ENCODE data around the gene ESR1. TPM values are rescaled to one million over a fixed set of nuclear protein-coding genes. Genes with fewer than 3 reads are reported as not detected.

ESR1 gene
- polyA plus RNA-seq, 3 donors: 0.12 to 0.24 (median 0.23) TPM

DNA sequence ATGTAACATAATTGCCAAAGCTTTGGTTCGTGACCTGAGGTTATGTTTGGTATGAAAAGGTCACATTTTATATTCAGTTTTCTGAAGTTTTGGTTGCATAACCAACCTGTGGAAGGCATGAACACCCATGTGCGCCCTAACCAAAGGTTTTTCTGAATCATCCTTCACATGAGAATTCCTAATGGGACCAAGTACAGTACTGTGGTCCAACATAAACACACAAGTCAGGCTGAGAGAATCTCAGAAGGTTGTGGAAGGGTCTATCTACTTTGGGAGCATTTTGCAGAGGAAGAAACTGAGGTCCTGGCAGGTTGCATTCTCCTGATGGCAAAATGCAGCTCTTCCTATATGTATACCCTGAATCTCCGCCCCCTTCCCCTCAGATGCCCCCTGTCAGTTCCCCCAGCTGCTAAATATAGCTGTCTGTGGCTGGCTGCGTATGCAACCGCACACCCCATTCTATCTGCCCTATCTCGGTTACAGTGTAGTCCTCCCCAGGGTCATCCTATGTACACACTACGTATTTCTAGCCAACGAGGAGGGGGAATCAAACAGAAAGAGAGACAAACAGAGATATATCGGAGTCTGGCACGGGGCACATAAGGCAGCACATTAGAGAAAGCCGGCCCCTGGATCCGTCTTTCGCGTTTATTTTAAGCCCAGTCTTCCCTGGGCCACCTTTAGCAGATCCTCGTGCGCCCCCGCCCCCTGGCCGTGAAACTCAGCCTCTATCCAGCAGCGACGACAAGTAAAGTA, 547 bp upstream of the ESR1 start:
- H3K4me1 Mint-ChIP-seq: peaks cover 43% of the 10 kb centered on the region
- Histone ChIP-seq H3K27ac (ENCODE audit: low read depth in 1 of 2, low read length in 2 of 2) (no peak overlapping the region), H3K4me3 (replicated peaks in 1 of 3; ENCODE audit: low read depth in 2 of 3, low read length in 3 of 3) (peak overlapping the region; percentile 46 to 76 (median 49)), H3K9ac (ENCODE audit: insufficient read depth, low read length, poor library complexity, severe bottlenecking) (peak overlapping the region; percentile 52), H3K9me3 (replicated peaks in 1 of 2; ENCODE audit: control insufficient read depth in 1 of 2, insufficient read depth in 1 of 2, low read length in 2 of 2) (peaks cover 4 to 8% of the 10 kb centered on the region in 2 donors), H2AFZ (ENCODE audit: insufficient read depth, low read depth, low read length, poor library complexity, severe bottlenecking) (peak overlapping the region; percentile 73), H3K27me3 (ENCODE audit: control insufficient read depth in 2 of 2, insufficient read depth in 2 of 2, low read length in 2 of 2) (peaks cover 20 to 28% of the 10 kb centered on the region in 2 donors), H3K36me3 (replicated peaks in 1 of 2; ENCODE audit: control insufficient read depth in 1 of 2, insufficient read depth in 2 of 2, low read length in 2 of 2) (no peaks in the 10 kb centered on the region), H3K4me2 (replicated peaks; ENCODE audit: extremely low read depth, low read length, poor library complexity, severe bottlenecking) (peak overlapping the region; percentile 94), H3K4me1 (ENCODE audit: control insufficient read depth in 1 of 2, insufficient read depth in 2 of 2, low read length in 2 of 2) (peaks cover 34 to 52% of the 10 kb centered on the region in 2 donors), H3K79me2 (ENCODE audit: insufficient read depth, low read length) (no peaks in the 10 kb centered on the region), H4K20me1 (ENCODE audit: insufficient read depth, low read length) (no peaks in the 10 kb centered on the region)
- peaks cover 7 to 17% (median 13%) of the 10 kb centered on the region in 7 donors for H3K9me3 Mint-ChIP-seq
- peaks cover 0 to 15% of the 10 kb centered on the region in 2 donors for H3K36me3 Mint-ChIP-seq
- no peak for DNase-seq
- TF ChIP-seq, protein P1, sequence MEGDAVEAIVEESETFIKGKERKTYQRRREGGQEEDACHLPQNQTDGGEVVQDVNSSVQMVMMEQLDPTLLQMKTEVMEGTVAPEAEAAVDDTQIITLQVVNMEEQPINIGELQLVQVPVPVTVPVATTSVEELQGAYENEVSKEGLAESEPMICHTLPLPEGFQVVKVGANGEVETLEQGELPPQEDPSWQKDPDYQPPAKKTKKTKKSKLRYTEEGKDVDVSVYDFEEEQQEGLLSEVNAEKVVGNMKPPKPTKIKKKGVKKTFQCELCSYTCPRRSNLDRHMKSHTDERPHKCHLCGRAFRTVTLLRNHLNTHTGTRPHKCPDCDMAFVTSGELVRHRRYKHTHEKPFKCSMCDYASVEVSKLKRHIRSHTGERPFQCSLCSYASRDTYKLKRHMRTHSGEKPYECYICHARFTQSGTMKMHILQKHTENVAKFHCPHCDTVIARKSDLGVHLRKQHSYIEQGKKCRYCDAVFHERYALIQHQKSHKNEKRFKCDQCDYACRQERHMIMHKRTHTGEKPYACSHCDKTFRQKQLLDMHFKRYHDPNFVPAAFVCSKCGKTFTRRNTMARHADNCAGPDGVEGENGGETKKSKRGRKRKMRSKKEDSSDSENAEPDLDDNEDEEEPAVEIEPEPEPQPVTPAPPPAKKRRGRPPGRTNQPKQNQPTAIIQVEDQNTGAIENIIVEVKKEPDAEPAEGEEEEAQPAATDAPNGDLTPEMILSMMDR (IDR thresholded peaks at IDR 0.05): no peak
- peaks cover 29 to 60% (median 31%) of the 10 kb centered on the region in 3 donors for H3K27me3 Mint-ChIP-seq (ENCODE audit: low read depth in 3 of 3)
- intact Hi-C loops (cut with micrococcal nuclease): no loop called here
- no peak overlapping the region for H3K27ac Mint-ChIP-seq
- 7% methylated on average over 15 of the region's 20 CpGs for WGBS (ENCODE audit: insufficient coverage)
- peak overlapping the region; percentile 86 to 97 for H3K4me3 Mint-ChIP-seq

DNA sequence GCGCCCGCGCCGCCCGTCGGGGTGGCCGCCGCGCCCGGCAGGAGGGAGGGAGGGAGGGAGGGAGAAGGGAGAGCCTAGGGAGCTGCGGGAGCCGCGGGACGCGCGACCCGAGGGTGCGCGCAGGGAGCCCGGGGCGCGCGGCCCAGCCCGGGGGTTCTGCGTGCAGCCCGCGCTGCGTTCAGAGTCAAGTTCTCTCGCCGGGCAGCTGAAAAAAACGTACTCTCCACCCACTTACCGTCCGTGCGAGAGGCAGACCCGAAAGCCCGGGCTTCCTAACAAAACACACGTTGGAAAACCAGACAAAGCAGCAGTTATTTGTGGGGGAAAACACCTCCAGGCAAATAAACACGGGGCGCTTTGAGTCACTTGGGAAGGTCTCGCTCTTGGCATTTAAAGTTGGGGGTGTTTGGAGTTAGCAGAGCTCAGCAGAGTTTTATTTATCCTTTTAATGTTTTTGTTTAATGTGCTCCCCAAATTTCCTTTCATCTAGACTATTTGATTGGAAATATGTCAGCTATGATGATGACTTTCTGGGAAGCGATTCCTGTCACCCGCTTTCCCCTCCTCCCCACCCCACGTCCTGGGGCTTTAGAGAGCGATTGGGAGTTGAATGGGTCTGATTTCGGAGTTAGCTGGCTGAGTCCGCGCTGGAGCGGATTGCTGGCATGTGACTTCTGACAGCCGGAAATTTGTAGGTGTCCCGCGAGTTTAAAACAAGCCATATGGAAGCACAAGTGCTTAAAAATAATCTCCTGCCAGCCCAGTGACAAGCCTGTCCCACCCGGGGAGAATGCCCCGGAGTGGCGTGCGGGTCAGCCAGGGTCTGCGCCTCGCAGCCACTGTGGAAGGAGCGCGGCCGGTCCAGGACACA, 1.1 kb downstream of the ESR1 start:
- H3K4me3 Mint-ChIP-seq: peak overlapping the region; percentile 81 to 98
- H3K4me1 Mint-ChIP-seq: peaks cover 47% of the 10 kb centered on the region
- H3K79me2 ChIP-seq (ENCODE audit: insufficient read depth, low read length): no peaks in the 10 kb centered on the region
- peak overlapping the region; percentile 73 for H2AFZ ChIP-seq (ENCODE audit: insufficient read depth, low read depth, low read length, poor library complexity, severe bottlenecking)
- peaks cover 4 to 8% of the 10 kb centered on the region in 2 donors for H3K9me3 ChIP-seq (replicated peaks in 1 of 2; ENCODE audit: control insufficient read depth in 1 of 2, insufficient read depth in 1 of 2, low read length in 2 of 2)
- peak overlapping the region; percentile 46 to 76 (median 49) for H3K4me3 ChIP-seq (replicated peaks in 1 of 3; ENCODE audit: low read depth in 2 of 3, low read length in 3 of 3)
- TF ChIP-seq, protein P1 (IDR thresholded peaks at IDR 0.05): no peak
- peak overlapping the region; percentile 94 for H3K4me2 ChIP-seq (replicated peaks; ENCODE audit: extremely low read depth, low read length, poor library complexity, severe bottlenecking)
- no peaks in the 10 kb centered on the region for H4K20me1 ChIP-seq (ENCODE audit: insufficient read depth, low read length)
- H3K36me3 Mint-ChIP-seq: peaks cover 0 to 17% of the 10 kb centered on the region in 2 donors
- peaks cover 34 to 54% of the 10 kb centered on the region in 2 donors for H3K4me1 ChIP-seq (ENCODE audit: control insufficient read depth in 1 of 2, insufficient read depth in 2 of 2, low read length in 2 of 2)
- WGBS (ENCODE audit: insufficient coverage): 23% methylated on average over 42 of the region's 60 CpGs
- no peaks in the 10 kb centered on the region for H3K36me3 ChIP-seq (replicated peaks in 1 of 2; ENCODE audit: control insufficient read depth in 1 of 2, insufficient read depth in 2 of 2, low read length in 2 of 2)
- peaks cover 20 to 28% of the 10 kb centered on the region in 2 donors for H3K27me3 ChIP-seq (ENCODE audit: control insufficient read depth in 2 of 2, insufficient read depth in 2 of 2, low read length in 2 of 2)
- peaks cover 3 to 15% (median 10%) of the 10 kb centered on the region in 7 donors for H3K9me3 Mint-ChIP-seq
- H3K27ac Mint-ChIP-seq: peak overlapping the region in 1 of 7 donors; percentile 51
- no peak overlapping the region for H3K27ac ChIP-seq (ENCODE audit: low read depth in 1 of 2, low read length in 2 of 2)
- H3K27me3 Mint-ChIP-seq (ENCODE audit: low read depth in 3 of 3): peaks cover 30 to 58% (median 31%) of the 10 kb centered on the region in 3 donors
- DNase-seq: peak in 1 of 3 donors; percentile 6
- H3K9ac ChIP-seq (ENCODE audit: insufficient read depth, low read length, poor library complexity, severe bottlenecking): peak overlapping the region; percentile 52
- intact Hi-C loops (cut with micrococcal nuclease): no loop called here

Measured in CD14-positive monocyte (primary cell).